ENCODE measurements around the gene ZSCAN25. TPM values are rescaled to one million over a fixed set of nuclear protein-coding genes. Genes with fewer than 3 reads are reported as not detected.
A peak's percentile ranks its signal among the peaks of the same experiment; 100 is the strongest.

ZSCAN25 gene
- total and polyA plus RNA-seq, 2 of the 13 experiments (the other 11 are each of a cell fraction or from before 2014, with no cell fraction given), result 12.1 to 16.8 TPM

DNA sequence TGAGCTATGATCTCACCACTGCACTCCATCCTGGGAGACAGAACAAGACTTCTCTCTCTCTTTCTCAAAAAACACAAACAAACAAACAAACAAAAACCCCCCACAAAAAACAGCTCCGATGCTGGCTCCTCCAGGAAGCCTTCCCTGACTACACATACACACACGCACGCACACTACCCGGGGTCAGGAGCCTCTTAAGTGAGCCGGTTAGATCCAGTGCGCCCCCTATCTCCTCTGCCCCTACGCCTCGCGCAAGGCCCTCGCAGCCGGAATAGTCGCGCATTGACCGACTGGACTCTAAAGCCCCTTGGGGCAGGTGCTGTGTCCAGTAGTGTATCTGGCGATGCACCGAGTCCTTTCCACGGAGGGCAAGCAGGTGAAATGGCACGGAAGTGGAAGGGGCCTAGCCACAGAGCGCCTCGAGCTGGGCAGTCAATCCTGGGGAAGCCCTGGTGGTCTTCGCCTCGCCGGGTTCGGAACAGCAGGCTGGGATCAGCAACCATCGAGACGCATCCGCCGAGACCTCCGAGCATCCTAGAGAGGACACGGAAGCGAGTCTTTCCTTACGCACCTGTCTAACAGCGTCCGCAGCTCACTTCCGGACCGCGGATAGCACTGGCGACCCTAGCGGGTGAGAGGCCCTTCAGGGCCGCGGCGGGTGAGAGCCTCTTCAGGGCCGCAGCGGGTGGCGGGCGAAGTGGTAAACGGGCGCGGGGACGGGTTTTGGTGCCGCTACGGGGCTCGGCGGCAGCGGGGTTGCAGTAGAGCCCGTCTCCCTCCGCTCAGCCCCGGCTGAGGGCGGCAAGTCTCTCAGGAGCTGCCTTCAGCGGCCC is at the start of gene ZSCAN25 (continued):
- no peak for TF ChIP-seq ZFYVE20 (CRISPR knock-in tag; IDR thresholded peaks at IDR 0.05; ENCODE audit: borderline replicate concordance, low read depth)
- TF ChIP-seq DR1 (CRISPR knock-in tag; IDR thresholded peaks at IDR 0.05), result peak; percentile 94
- TF ChIP-seq HES4 (CRISPR knock-in tag; IDR thresholded peaks at IDR 0.05; ENCODE audit: borderline replicate concordance), result no peak; the same call in 1 of the 2 replicates
- TF ChIP-seq NKX3-1 (CRISPR knock-in tag; IDR thresholded peaks at IDR 0.05), result peak; percentile 81
- TF ChIP-seq, protein P1, sequence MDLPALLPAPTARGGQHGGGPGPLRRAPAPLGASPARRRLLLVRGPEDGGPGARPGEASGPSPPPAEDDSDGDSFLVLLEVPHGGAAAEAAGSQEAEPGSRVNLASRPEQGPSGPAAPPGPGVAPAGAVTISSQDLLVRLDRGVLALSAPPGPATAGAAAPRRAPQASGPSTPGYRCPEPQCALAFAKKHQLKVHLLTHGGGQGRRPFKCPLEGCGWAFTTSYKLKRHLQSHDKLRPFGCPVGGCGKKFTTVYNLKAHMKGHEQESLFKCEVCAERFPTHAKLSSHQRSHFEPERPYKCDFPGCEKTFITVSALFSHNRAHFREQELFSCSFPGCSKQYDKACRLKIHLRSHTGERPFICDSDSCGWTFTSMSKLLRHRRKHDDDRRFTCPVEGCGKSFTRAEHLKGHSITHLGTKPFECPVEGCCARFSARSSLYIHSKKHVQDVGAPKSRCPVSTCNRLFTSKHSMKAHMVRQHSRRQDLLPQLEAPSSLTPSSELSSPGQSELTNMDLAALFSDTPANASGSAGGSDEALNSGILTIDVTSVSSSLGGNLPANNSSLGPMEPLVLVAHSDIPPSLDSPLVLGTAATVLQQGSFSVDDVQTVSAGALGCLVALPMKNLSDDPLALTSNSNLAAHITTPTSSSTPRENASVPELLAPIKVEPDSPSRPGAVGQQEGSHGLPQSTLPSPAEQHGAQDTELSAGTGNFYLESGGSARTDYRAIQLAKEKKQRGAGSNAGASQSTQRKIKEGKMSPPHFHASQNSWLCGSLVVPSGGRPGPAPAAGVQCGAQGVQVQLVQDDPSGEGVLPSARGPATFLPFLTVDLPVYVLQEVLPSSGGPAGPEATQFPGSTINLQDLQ (CRISPR knock-in tag; IDR thresholded peaks at IDR 0.05), result no peak
- TF ChIP-seq ZNF224 (CRISPR knock-in tag; IDR thresholded peaks at IDR 0.05), result peak; percentile 98; the same call in 1 of the 2 replicates
- peak; percentile 91 for TF ChIP-seq ZNF766 (CRISPR knock-in tag; IDR thresholded peaks at IDR 0.05; ENCODE audit: borderline replicate concordance)
- TF ChIP-seq ZNF496 (CRISPR knock-in tag; IDR thresholded peaks at IDR 0.05; ENCODE audit: insufficient replicate concordance), result no peak
- TF ChIP-seq, protein P2, sequence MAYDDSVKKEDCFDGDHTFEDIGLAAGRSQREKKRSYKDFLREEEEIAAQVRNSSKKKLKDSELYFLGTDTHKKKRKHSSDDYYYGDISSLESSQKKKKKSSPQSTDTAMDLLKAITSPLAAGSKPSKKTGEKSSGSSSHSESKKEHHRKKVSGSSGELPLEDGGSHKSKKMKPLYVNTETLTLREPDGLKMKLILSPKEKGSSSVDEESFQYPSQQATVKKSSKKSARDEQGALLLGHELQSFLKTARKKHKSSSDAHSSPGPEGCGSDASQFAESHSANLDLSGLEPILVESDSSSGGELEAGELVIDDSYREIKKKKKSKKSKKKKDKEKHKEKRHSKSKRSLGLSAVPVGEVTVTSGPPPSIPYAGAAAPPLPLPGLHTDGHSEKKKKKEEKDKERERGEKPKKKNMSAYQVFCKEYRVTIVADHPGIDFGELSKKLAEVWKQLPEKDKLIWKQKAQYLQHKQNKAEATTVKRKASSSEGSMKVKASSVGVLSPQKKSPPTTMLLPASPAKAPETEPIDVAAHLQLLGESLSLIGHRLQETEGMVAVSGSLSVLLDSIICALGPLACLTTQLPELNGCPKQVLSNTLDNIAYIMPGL (CRISPR knock-in tag; IDR thresholded peaks at IDR 0.05; ENCODE audit: borderline replicate concordance in 1 of 2, low read depth in 1 of 2), result peak; percentile 97 to 99
- TF ChIP-seq ZIK1 (CRISPR knock-in tag; IDR thresholded peaks at IDR 0.05; ENCODE audit: borderline replicate concordance, low read depth), result peak; percentile 76
- TF ChIP-seq, protein P3, sequence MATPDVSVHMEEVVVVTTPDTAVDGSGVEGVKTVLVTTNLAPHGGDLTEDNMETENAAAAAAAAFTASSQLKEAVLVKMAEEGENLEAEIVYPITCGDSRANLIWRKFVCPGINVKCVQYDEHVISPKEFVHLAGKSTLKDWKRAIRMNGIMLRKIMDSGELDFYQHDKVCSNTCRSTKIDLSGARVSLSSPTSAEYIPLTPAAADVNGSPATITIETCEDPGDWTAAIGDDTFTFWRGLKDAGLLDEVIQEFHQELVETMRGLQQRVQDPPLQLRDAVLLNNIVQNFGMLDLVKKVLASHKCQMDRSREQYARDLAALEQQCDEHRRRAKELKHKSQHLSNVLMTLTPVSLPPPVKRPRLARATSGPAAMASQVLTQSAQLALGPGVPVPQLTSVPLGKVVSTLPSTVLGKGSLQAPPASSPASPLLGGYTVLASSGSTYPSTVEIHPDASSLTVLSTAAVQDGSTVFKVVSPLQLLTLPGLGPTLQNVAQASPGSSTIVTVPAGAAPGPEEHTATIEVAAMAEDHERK (CRISPR knock-in tag; IDR thresholded peaks at IDR 0.05; ENCODE audit: low read depth), result peak; percentile 93
- TF ChIP-seq, protein P4, sequence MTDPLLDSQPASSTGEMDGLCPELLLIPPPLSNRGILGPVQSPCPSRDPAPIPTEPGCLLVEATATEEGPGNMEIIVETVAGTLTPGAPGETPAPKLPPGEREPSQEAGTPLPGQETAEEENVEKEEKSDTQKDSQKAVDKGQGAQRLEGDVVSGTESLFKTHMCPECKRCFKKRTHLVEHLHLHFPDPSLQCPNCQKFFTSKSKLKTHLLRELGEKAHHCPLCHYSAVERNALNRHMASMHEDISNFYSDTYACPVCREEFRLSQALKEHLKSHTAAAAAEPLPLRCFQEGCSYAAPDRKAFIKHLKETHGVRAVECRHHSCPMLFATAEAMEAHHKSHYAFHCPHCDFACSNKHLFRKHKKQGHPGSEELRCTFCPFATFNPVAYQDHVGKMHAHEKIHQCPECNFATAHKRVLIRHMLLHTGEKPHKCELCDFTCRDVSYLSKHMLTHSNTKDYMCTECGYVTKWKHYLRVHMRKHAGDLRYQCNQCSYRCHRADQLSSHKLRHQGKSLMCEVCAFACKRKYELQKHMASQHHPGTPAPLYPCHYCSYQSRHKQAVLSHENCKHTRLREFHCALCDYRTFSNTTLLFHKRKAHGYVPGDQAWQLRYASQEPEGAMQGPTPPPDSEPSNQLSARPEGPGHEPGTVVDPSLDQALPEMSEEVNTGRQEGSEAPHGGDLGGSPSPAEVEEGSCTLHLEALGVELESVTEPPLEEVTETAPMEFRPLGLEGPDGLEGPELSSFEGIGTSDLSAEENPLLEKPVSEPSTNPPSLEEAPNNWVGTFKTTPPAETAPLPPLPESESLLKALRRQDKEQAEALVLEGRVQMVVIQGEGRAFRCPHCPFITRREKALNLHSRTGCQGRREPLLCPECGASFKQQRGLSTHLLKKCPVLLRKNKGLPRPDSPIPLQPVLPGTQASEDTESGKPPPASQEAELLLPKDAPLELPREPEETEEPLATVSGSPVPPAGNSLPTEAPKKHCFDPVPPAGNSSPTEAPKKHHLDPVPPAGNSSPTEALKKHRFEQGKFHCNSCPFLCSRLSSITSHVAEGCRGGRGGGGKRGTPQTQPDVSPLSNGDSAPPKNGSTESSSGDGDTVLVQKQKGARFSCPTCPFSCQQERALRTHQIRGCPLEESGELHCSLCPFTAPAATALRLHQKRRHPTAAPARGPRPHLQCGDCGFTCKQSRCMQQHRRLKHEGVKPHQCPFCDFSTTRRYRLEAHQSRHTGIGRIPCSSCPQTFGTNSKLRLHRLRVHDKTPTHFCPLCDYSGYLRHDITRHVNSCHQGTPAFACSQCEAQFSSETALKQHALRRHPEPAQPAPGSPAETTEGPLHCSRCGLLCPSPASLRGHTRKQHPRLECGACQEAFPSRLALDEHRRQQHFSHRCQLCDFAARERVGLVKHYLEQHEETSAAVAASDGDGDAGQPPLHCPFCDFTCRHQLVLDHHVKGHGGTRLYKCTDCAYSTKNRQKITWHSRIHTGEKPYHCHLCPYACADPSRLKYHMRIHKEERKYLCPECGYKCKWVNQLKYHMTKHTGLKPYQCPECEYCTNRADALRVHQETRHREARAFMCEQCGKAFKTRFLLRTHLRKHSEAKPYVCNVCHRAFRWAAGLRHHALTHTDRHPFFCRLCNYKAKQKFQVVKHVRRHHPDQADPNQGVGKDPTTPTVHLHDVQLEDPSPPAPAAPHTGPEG (CRISPR knock-in tag; IDR thresholded peaks at IDR 0.05), result peak; percentile 92
- TF ChIP-seq GABPA (IDR thresholded peaks at IDR 0.05; ENCODE audit: low read depth, low read length), result peak; percentile 98
- TF ChIP-seq GABPA (CRISPR knock-in tag; IDR thresholded peaks at IDR 0.05; ENCODE audit: low read depth), result peak; percentile 99
- peak; percentile 93 for TF ChIP-seq ASH2L (IDR thresholded peaks at IDR 0.05; ENCODE audit: insufficient read length, low read depth, low read length)

Measured in HepG2 (cell line).